ENCODE data around the gene PEX11G.

DNA sequence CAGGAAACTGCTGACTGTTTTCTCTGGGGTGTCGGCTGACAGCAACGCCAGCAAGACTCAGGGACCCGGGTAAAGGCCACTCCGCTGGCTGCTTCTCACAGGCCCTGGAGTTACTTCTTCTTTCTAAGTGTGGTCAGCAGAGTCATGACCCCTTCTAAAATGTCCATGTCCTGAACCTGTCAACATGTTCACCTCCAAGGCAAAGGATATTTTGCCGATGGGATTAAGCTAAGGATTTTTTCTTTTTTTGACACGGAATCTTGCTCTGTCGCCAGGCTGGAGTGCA, 7.9 kb downstream of the PEX11G start:
- TF ChIP-seq, protein P1, sequence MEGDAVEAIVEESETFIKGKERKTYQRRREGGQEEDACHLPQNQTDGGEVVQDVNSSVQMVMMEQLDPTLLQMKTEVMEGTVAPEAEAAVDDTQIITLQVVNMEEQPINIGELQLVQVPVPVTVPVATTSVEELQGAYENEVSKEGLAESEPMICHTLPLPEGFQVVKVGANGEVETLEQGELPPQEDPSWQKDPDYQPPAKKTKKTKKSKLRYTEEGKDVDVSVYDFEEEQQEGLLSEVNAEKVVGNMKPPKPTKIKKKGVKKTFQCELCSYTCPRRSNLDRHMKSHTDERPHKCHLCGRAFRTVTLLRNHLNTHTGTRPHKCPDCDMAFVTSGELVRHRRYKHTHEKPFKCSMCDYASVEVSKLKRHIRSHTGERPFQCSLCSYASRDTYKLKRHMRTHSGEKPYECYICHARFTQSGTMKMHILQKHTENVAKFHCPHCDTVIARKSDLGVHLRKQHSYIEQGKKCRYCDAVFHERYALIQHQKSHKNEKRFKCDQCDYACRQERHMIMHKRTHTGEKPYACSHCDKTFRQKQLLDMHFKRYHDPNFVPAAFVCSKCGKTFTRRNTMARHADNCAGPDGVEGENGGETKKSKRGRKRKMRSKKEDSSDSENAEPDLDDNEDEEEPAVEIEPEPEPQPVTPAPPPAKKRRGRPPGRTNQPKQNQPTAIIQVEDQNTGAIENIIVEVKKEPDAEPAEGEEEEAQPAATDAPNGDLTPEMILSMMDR (IDR thresholded peaks at IDR 0.05; ENCODE audit: low read depth, low read length, poor library complexity, severe bottlenecking) = no peak
- no peak for TF ChIP-seq EZH2phosphoT487 (IDR thresholded peaks at IDR 0.05; ENCODE audit: borderline replicate concordance, low read length)
